Activated T-cell treated with anti-CD3 and anti-CD28 coated beads, Interleukin-2, amount 50 U/mL, for 24 hours (primary cell): Measurements from ENCODE around the gene RGS14.

Source experiments
- DNase-seq: peaks from one replicate; pipeline ENCODE4 v3.0.0-alpha.2; 2020
- H3K27ac Mint-ChIP-seq: 2 replicates; pipeline ENCODE4 v1.8.0; 2020; ENCODE audit warnings: mild to moderate bottlenecking, mixed read lengths
- H3K27me3 Mint-ChIP-seq: 2 replicates; pipeline ENCODE4 v1.8.0; 2020; ENCODE audit warnings: mixed read lengths
- H3K36me3 Mint-ChIP-seq: 2 replicates; pipeline ENCODE4 v1.8.0; 2020; ENCODE audit warnings: low read depth, mixed read lengths
- H3K4me1 Mint-ChIP-seq: 2 replicates; pipeline ENCODE4 v1.8.0; 2020; ENCODE audit warnings: low read depth, mixed read lengths
- H3K4me3 Mint-ChIP-seq: 2 replicates; pipeline ENCODE4 v1.8.0; 2020; ENCODE audit warnings: mild to moderate bottlenecking, moderate library complexity, mixed read lengths
- H3K9me3 Mint-ChIP-seq: 2 replicates; pipeline ENCODE4 v1.8.0; 2020; ENCODE audit warnings: mixed read lengths

RGS14 gene

GRCh38 chr5:177421062-177421798 lies 63.5 kb downstream of the RGS14 start:
- DNase-seq: no peak
- Mint-ChIP-seq H3K36me3 (peaks cover 1% of the 10 kb centered on the region), H3K4me1 (peaks cover 12% of the 10 kb centered on the region), H3K4me3 (no peak overlapping the region), H3K9me3 (no peaks in the 10 kb centered on the region), H3K27ac (no peak overlapping the region), H3K27me3 (no peaks in the 10 kb centered on the region)
